HepG2 (cell line): Measurements from ENCODE around the gene PMM2. TPM values are rescaled to one million over a fixed set of nuclear protein-coding genes. Genes with fewer than 3 reads are reported as not detected.
A peak's percentile ranks its signal among the peaks of the same experiment; 100 is the strongest.

Source experiments
- FLYWCH1 ChIP-seq: sonication (generic); formaldehyde crosslinking; IDR thresholded peaks from 2 replicates; pipeline ENCODE4 v1.8.1; 2023; ENCODE audit warnings: mild to moderate bottlenecking, missing genetic modification reagents
- MBD4 ChIP-seq: IDR thresholded peaks from 2 replicates; pipeline ENCODE4 v1.6.1; 2012; ENCODE audit warnings: low read length, inconsistent platforms, borderline replicate concordance
- NAIF1 ChIP-seq: sonication (generic); formaldehyde crosslinking; IDR thresholded peaks from 2 replicates; pipeline ENCODE4 v1.5.0; 2020; ENCODE audit warnings: mild to moderate bottlenecking, missing genetic modification reagents, borderline replicate concordance
- NFATC3 ChIP-seq: sonication (generic); formaldehyde crosslinking; IDR thresholded peaks from 2 replicates; pipeline ENCODE4 v1.5.1; 2020; ENCODE audit warnings: mild to moderate bottlenecking, missing genetic modification reagents
- NFKBIZ ChIP-seq: IDR thresholded peaks from 2 replicates; pipeline ENCODE4 v1.6.1; 2018; ENCODE audit warnings: missing genetic modification reagents, missing compliant biosample characterization
- PAXIP1 ChIP-seq: sonication (generic); formaldehyde crosslinking; conservative IDR thresholded peaks from 2 replicates; pipeline ENCODE4 v1.4.0; 2020; ENCODE audit warnings: mild to moderate bottlenecking, missing genetic modification reagents, moderate library complexity
- PHF8 ChIP-seq: sonication (generic); formaldehyde crosslinking; IDR thresholded peaks from 2 replicates; pipeline ENCODE4 v1.5.0; 2020; ENCODE audit warnings: missing genetic modification reagents
- RCOR2 ChIP-seq: IDR thresholded peaks from 2 replicates; pipeline ENCODE4 v1.6.1; 2016; ENCODE audit warnings: missing biosample characterization, missing genetic modification reagents
- RFX1 ChIP-seq: fragments of 450-650 bp; IDR thresholded peaks from 2 replicates; pipeline ENCODE4 v1.6.1; 2017
- SNAPC4 ChIP-seq: sonication (generic); formaldehyde crosslinking; IDR thresholded peaks from 2 replicates; pipeline ENCODE4 v1.4.0; 2020; ENCODE audit warnings: mild to moderate bottlenecking, missing genetic modification reagents
- TFDP2 ChIP-seq: sonication (generic); formaldehyde crosslinking; IDR thresholded peaks from 2 replicates; pipeline ENCODE4 v1.4.0; 2020; ENCODE audit warnings: missing genetic modification reagents
- ZBTB3 ChIP-seq: sonication (generic); formaldehyde crosslinking; IDR thresholded peaks from 2 replicates; pipeline ENCODE4 v1.4.0; 2020; ENCODE audit warnings: low read depth, mild to moderate bottlenecking, moderate library complexity, missing genetic modification reagents, borderline replicate concordance
- ZMAT5 ChIP-seq: sonication (generic); formaldehyde crosslinking; IDR thresholded peaks from 2 replicates; pipeline ENCODE4 v1.5.0; 2020; ENCODE audit warnings: mild to moderate bottlenecking, low read depth, missing genetic modification reagents, borderline replicate concordance
- ZNF562 ChIP-seq: sonication (generic); formaldehyde crosslinking; IDR thresholded peaks from 2 replicates; pipeline ENCODE4 v1.8.0; 2022; ENCODE audit warnings: missing genetic modification reagents, borderline replicate concordance
- ZNF605 ChIP-seq: sonication (generic); formaldehyde crosslinking; IDR thresholded peaks from 2 replicates; pipeline ENCODE4 v1.8.0; 2022; ENCODE audit warnings: mild to moderate bottlenecking, missing genetic modification reagents
- ZNF614 ChIP-seq: IDR thresholded peaks from 2 replicates; pipeline ENCODE4 v1.6.1; 2018; ENCODE audit warnings: missing biosample characterization, missing genetic modification reagents, inconsistent platforms, borderline replicate concordance
- ZNF749 ChIP-seq: sonication (generic); formaldehyde crosslinking; IDR thresholded peaks from 2 replicates; pipeline ENCODE4 v1.8.0; 2022; ENCODE audit warnings: mild to moderate bottlenecking, missing genetic modification reagents, moderate library complexity, borderline replicate concordance
- ZSCAN31 ChIP-seq: sonication (generic); formaldehyde crosslinking; IDR thresholded peaks from 2 replicates; pipeline ENCODE4 v1.5.0; 2020; ENCODE audit warnings: low read depth, mild to moderate bottlenecking, missing genetic modification reagents
- polyA plus RNA-seq, 8 experiments: library from polyadenylated mRNA; depleted of rRNA in 3 of 8; stranded (reverse) in 7 of 8; unstranded in 1 of 8; fragments of >200 nt; fragmentation: Illumina TruSeq in 4 of 8; extraction: Trizol in 4 of 8; gene quantifications; 2 replicates each; pipeline versions ENCODE4 v1.2.1 to v1.2.3, GENCODE V29; 2011 to 2016; ENCODE audit warnings: low read depth in 4 of 8, missing spikeins in 1 of 8, mixed read lengths in 1 of 8; ENCODE audit not compliant: insufficient read depth in 1 of 8
- total RNA-seq, 5 experiments: library from RNA; depleted of rRNA; stranded (reverse); fragments of >200 nt; fragmentation: Illumina TruSeq; extraction: Trizol; gene quantifications; 2 replicates each; pipeline ENCODE4 v1.2.3, GENCODE V29; 2016; ENCODE audit warnings: low read depth in 1 of 5

Gene PMM2
- total and polyA plus RNA-seq, 2 of the 13 experiments (the other 11 are each of a cell fraction or from before 2014, with no cell fraction given) = 52.2 to 93.7 TPM

GRCh38 chr16:8869212-8869987 lies 71.8 kb downstream of the PMM2 start (continued):
- TF ChIP-seq ZNF749 (CRISPR knock-in tag) (no peak; the same call in 1 of the 2 replicates), NAIF1 (CRISPR knock-in tag) (no peak), ZSCAN31 (CRISPR knock-in tag) (peak; percentile 43), MBD4 (no peak), FLYWCH1 (CRISPR knock-in tag) (no peak), PHF8 (CRISPR knock-in tag) (peak; percentile 70), NFKBIZ (peak; percentile 81; the same call in 1 of the 2 replicates), NFATC3 (CRISPR knock-in tag) (no peak), TFDP2 (CRISPR knock-in tag) (peak; percentile 65; the same call in 1 of the 2 replicates), RFX1 (no peak), ZNF614 (CRISPR knock-in tag) (peak; percentile 51; the same call in 1 of the 2 replicates), ZNF562 (no peak), PAXIP1 (no peak; the same call in 1 of the 2 replicates), SNAPC4 (0 out of 2 replicates have a peak, but pooled peaks have one; percentile 17), ZNF605 (peak; percentile 70), ZMAT5 (CRISPR knock-in tag) (no peak), ZBTB3 (CRISPR knock-in tag) (peak; percentile 46; the same call in 1 of the 2 replicates), RCOR2 (CRISPR knock-in tag) (no peak)
